Endothelial cell of umbilical vein (primary cell): ENCODE data around the gene MED17. TPM values are rescaled to one million over a fixed set of nuclear protein-coding genes. Genes with fewer than 3 reads are reported as not detected.

Experiments
- BruUV-seq: library from RNA; stranded (reverse); fragments of 400-500 nt; replicated peaks from 2 replicates; lab custom pipeline; 2021; lab: Mats Ljungman, UMichigan
- CTCF ChIA-PET: fragments of 300-600, 350-600 bp; sonication (Branson Sonifier 250); formaldehyde crosslinking; loops from one replicate; lab custom pipeline; 2021; ENCODE audit warnings: antibody characterized with exemption, inconsistent platforms; lab: Charles Lee
- POLR2A ChIA-PET: fragments of 300-600, 350-600 bp; sonication (Branson Sonifier 250); formaldehyde crosslinking; loops from one replicate; lab custom pipeline; 2021; ENCODE audit warnings: antibody characterized with exemption, inconsistent platforms; lab: Charles Lee
- DNase-seq: peaks from one replicate; pipeline ENCODE4 v3.0.0-alpha.2; 2011; ENCODE audit warnings: low read depth, low spot score
- FAIRE-seq: peaks from 2 replicates; lab custom pipeline; 2011; peaks lifted over from hg19 to GRCh38; lab: Jason Lieb, UNC
- H2AFZ ChIP-seq: 2 replicates; pipeline ENCODE4 v1.6.0; 2012; ENCODE audit warnings: low read depth, low read length, control low read depth, inconsistent platforms
- H3K27ac ChIP-seq: 2 replicates; pipeline ENCODE4 v1.5.1; 2011; ENCODE audit warnings: low read depth, mild to moderate bottlenecking, control low read depth, low read length, moderate library complexity; ENCODE audit not compliant: insufficient read depth
- H3K27me3 ChIP-seq, 2 experiments: 2 replicates each; pipeline versions ENCODE4 v1.6.0 to v1.6.1; 2011; ENCODE audit warnings: low read length in 2 of 2, mixed read lengths in 1 of 2; ENCODE audit not compliant: control insufficient read depth in 2 of 2, insufficient read depth in 2 of 2
- H3K36me3 ChIP-seq, 2 experiments: 2 replicates in 1 of 2; 3 replicates in 1 of 2; pipeline ENCODE4 v1.5.1; 2011; ENCODE audit warnings: low read length in 2 of 2, mild to moderate bottlenecking in 1 of 2, moderate library complexity in 1 of 2; ENCODE audit not compliant: control insufficient read depth in 2 of 2, insufficient read depth in 2 of 2; ENCODE audit errors: extremely low read depth in 1 of 2
- H3K4me1 ChIP-seq: 3 replicates; pipeline ENCODE4 v1.5.1; 2011; ENCODE audit warnings: mild to moderate bottlenecking, low read length; ENCODE audit not compliant: control insufficient read depth, insufficient read depth; ENCODE audit errors: extremely low read depth
- H3K4me2 ChIP-seq: 2 replicates; pipeline ENCODE4 v1.6.1; 2011; ENCODE audit warnings: low read length, control low read depth, mixed read lengths; ENCODE audit not compliant: insufficient read depth
- H3K4me3 ChIP-seq, 3 experiments: fragments of 200-600 bp in 1 of 3; sonication (generic), shearing (Covaris generic) in 1 of 3; replicated peaks in 1 of 3; 2 replicates each; pipeline ENCODE4 v1.5.1; 2011 to 2016; ENCODE audit warnings: control low read depth in 3 of 3, low read length in 3 of 3, mild to moderate bottlenecking in 2 of 3, inconsistent platforms in 1 of 3, low read depth in 1 of 3, moderate library complexity in 1 of 3; ENCODE audit not compliant: insufficient read depth in 1 of 3
- H3K79me2 ChIP-seq: 2 replicates; pipeline ENCODE4 v1.6.0; 2012; ENCODE audit warnings: low read length, inconsistent platforms; ENCODE audit not compliant: control insufficient read depth, insufficient read depth
- H3K9ac ChIP-seq: replicated peaks from 2 replicates; pipeline ENCODE3; 2011; ENCODE audit warnings: low read length, control low read depth; ENCODE audit not compliant: insufficient read depth; ENCODE audit errors: extremely low read depth
- H3K9me1 ChIP-seq: replicated peaks from 3 replicates; pipeline ENCODE4 v1.6.0; 2011; ENCODE audit warnings: mild to moderate bottlenecking, low read length; ENCODE audit not compliant: control insufficient read depth, insufficient read depth; ENCODE audit errors: extremely low read depth
- H3K9me3 ChIP-seq: replicated peaks from 2 replicates; pipeline ENCODE4 v1.5.1; 2012; ENCODE audit warnings: low read length, inconsistent platforms; ENCODE audit not compliant: control insufficient read depth, insufficient read depth
- H4K20me1 ChIP-seq: replicated peaks from 2 replicates; pipeline ENCODE3; 2011; ENCODE audit warnings: mild to moderate bottlenecking, low read length; ENCODE audit not compliant: control insufficient read depth, insufficient read depth; ENCODE audit errors: extremely low read depth
- CTCF ChIP-seq, 2 donors: IDR thresholded peaks; 1 replicate in 1 of 2; 2 replicates in 1 of 2; pipeline ENCODE4 v1.5.1; 2011; ENCODE audit warnings: low read length in 2 of 2, mild to moderate bottlenecking in 2 of 2, moderate library complexity in 2 of 2, control low read depth in 1 of 2, inconsistent platforms in 1 of 2, low read depth in 1 of 2; ENCODE audit not compliant: insufficient read depth in 1 of 2; ENCODE audit errors: extremely low read depth in 1 of 2
- FOS ChIP-seq: IDR thresholded peaks from 2 replicates; pipeline ENCODE4 v1.6.1; 2011; ENCODE audit warnings: mild to moderate bottlenecking, low read length, moderate library complexity, borderline replicate concordance; ENCODE audit not compliant: insufficient read depth
- GATA2 ChIP-seq: IDR thresholded peaks from 2 replicates; pipeline ENCODE4 v1.7.0; 2011; ENCODE audit warnings: low read depth, mild to moderate bottlenecking, moderate library complexity, mixed read lengths, low read length; ENCODE audit not compliant: insufficient read length, insufficient read depth
- POLR2AphosphoS5 ChIP-seq: IDR thresholded peaks from 2 replicates; pipeline ENCODE4 v1.6.1; 2012; ENCODE audit warnings: low read depth, mild to moderate bottlenecking, control low read depth, low read length, moderate library complexity; ENCODE audit not compliant: insufficient read depth
- dilution Hi-C: fragments of 300-500 bp; cut with MboI; formaldehyde crosslinking; loops from one replicate; pipeline ENCODE4 v1.15.0; 2019; ENCODE audit warnings: low sequenced_read_pairs; ENCODE audit not compliant: extremely low pct_ligation_motif_present
- intact Hi-C: fragments of 100-400 bp; cut with micrococcal nuclease; formaldehyde crosslinking; loops from one replicate; pipeline ENCODE4 v1.10.0; 2022
- polyA plus RNA-seq, 4 experiments: library from polyadenylated mRNA; depleted of rRNA in 3 of 4; stranded (reverse) in 3 of 4; unstranded in 1 of 4; fragments of >200 nt; gene quantifications; 2 replicates each; pipeline versions ENCODE4 v1.2.1 to v1.2.3, GENCODE V29; 2011 to 2012; ENCODE audit warnings: missing spikeins in 1 of 4
- total RNA-seq: library from RNA; stranded (reverse); gene quantifications from 2 replicates; pipeline ENCODE4 v1.2.3, GENCODE V29; 2021

MED17 gene
- total and polyA plus RNA-seq, 2 donors (not counting 3 experiments of a cell fraction or from before 2014, with no cell fraction given) = 11.3 to 40.6 TPM

GRCh38 chr11:93761910-93762309 lies 22.2 kb upstream of the MED17 start:
- TF ChIP-seq POLR2AphosphoS5 (no peak), GATA2 (no peak), FOS (no peak)
- no TSS peak for BruUV-seq
- DNase-seq (no peak), FAIRE-seq (no peak)
- no peaks in the 10 kb centered on the region for H3K9me1 ChIP-seq
- no peak overlapping the region for H3K9ac ChIP-seq
- ChIA-PET POLR2A (no interaction called here), CTCF (no interaction called here)
- H3K9me3 ChIP-seq = no peaks in the 10 kb centered on the region
- H3K36me3 ChIP-seq = peaks cover 0 to 7% of the 10 kb centered on the region in 2 experiments
- H3K27me3 ChIP-seq = no peaks in the 10 kb centered on the region
- dilution Hi-C loops = no loop called here
- intact Hi-C loops = no loop called here
- no peaks in the 10 kb centered on the region for H4K20me1 ChIP-seq
- no peak overlapping the region for H3K4me2 ChIP-seq
- no peaks in the 10 kb centered on the region for H3K4me1 ChIP-seq
- H2AFZ ChIP-seq = no peak overlapping the region
- no peak overlapping the region for H3K27ac ChIP-seq
- H3K4me3 ChIP-seq = no peak overlapping the region
- no peaks in the 10 kb centered on the region for H3K79me2 ChIP-seq

- no peak for FAIRE-seq
- no TSS peak for BruUV-seq
- Histone ChIP-seq H3K36me3 (no peaks in the 10 kb centered on the region), H3K9me1 (no peaks in the 10 kb centered on the region), H3K4me2 (no peak overlapping the region), H3K27me3 (no peaks in the 10 kb centered on the region), H3K4me1 (no peaks in the 10 kb centered on the region), H2AFZ (no peak overlapping the region), H4K20me1 (no peaks in the 10 kb centered on the region), H3K9me3 (no peaks in the 10 kb centered on the region), H3K9ac (no peak overlapping the region), H3K4me3 (no peak overlapping the region), H3K79me2 (no peaks in the 10 kb centered on the region), H3K27ac (no peak overlapping the region)
- ChIA-PET CTCF (interaction anchor here (1.1 kb wide), 1 partner anchor 12 kb away, joined by 4 read pairs; no protein-coding TSS in a partner anchor), POLR2A (no interaction called here)
- no peak for DNase-seq
- no peak for TF ChIP-seq CTCF (IDR thresholded peaks at IDR 0.05; ENCODE audit: extremely low read depth in 1 of 2, insufficient read depth in 1 of 2, low read depth in 1 of 2, low read length in 2 of 2)
- dilution Hi-C loops (no loop called here), intact Hi-C loops (no loop called here)
Measured at GRCh38 chr11:93765551-93765950, 18.5 kb upstream of the MED17 start.
